ENCODE measurements around the gene OR52K2. TPM values are rescaled to one million over a fixed set of nuclear protein-coding genes. Genes with fewer than 3 reads are reported as not detected.

The OR52K2 gene
- total RNA-seq, 4 donors from 2014 or later = not detected

DNA sequence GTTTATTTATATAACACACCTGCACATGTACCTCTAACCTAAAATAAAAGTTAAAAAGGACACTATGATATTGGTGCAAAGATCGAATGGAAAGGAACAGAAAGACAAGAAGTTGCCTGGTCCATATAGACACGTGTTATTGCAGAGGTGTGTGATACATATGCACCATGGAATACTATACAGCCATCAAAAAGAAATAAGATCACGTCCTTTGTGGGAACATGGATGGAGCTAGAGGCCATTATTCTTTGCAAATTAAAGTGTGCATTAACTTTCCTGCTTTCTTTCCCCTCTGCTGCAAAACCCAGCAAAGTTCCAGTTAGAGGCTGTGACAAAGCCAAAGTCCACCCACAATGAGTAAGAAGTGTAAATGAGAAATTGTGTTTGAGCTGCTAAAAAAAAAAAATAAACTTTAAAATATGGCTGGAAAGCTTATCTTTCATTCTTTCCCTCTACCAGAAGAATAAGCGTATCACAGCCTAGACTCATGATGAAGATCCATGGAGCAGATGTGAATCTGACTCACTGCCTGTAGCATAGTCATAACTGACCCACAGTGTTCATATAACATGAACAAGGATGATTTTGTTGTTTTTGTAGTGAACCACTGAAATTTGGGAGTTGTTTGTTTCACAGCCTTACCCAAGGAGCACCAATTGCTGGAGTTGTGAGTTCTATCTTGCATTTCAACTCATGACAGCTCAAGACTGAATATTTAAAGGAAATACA is 42.9 kb downstream of the OR52K2 start:
- WGBS, 2 donors (ENCODE audit: low coverage in 1 of 2) = 79 to 84% methylated on average over 3 to 4 of the region's 4 CpGs
- in situ Hi-C loops (cut with MboI; ENCODE audit: low pct_ligation_motif_present in 1 of 4, low pct_unique_long_range_greater_than_20kb in 1 of 4, low sequenced_read_pairs in 3 of 4) = loop anchor here in 3 of 4 donors (5.0 to 10.0 kb wide), 3 partner anchors 297 to 307 kb away; no protein-coding TSS in a partner anchor
- no peaks in the 10 kb centered on the region for H3K36me3 ChIP-seq
- no peak for DNase-seq
- H3K9me3 ChIP-seq = no peaks in the 10 kb centered on the region
- H3K27me3 ChIP-seq = peaks cover 19% of the 10 kb centered on the region
- no peak overlapping the region for H3K27ac ChIP-seq
- H3K4me1 ChIP-seq = peaks cover 0 to 5% (median 1%) of the 10 kb centered on the region in 4 donors
- no peak overlapping the region for H3K4me3 ChIP-seq
- intact Hi-C loops (cut with DNase I; ENCODE audit: low total_unique reads) = loop anchor here (2.0 kb wide), 1 partner anchor 305 kb away; no protein-coding TSS in a partner anchor
- TF ChIP-seq POLR2A (IDR thresholded peaks at IDR 0.05) (no peak), EP300 (IDR thresholded peaks at IDR 0.05; ENCODE audit: low read depth) (no peak), POLR2AphosphoS5 (IDR thresholded peaks at IDR 0.05) (no peak)
- TF ChIP-seq, protein P1, sequence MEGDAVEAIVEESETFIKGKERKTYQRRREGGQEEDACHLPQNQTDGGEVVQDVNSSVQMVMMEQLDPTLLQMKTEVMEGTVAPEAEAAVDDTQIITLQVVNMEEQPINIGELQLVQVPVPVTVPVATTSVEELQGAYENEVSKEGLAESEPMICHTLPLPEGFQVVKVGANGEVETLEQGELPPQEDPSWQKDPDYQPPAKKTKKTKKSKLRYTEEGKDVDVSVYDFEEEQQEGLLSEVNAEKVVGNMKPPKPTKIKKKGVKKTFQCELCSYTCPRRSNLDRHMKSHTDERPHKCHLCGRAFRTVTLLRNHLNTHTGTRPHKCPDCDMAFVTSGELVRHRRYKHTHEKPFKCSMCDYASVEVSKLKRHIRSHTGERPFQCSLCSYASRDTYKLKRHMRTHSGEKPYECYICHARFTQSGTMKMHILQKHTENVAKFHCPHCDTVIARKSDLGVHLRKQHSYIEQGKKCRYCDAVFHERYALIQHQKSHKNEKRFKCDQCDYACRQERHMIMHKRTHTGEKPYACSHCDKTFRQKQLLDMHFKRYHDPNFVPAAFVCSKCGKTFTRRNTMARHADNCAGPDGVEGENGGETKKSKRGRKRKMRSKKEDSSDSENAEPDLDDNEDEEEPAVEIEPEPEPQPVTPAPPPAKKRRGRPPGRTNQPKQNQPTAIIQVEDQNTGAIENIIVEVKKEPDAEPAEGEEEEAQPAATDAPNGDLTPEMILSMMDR (IDR thresholded peaks at IDR 0.05) = no peak

- H3K27me3 ChIP-seq = peaks cover 23% of the 10 kb centered on the region
- peaks cover 0 to 5% (median 1%) of the 10 kb centered on the region in 4 donors for H3K4me1 ChIP-seq
- no peaks in the 10 kb centered on the region for H3K36me3 ChIP-seq
- no peaks in the 10 kb centered on the region for H3K9me3 ChIP-seq
- in situ Hi-C loops (cut with MboI; ENCODE audit: low pct_ligation_motif_present in 1 of 4, low pct_unique_long_range_greater_than_20kb in 1 of 4, low sequenced_read_pairs in 3 of 4) = loop anchor here in 3 of 4 donors (5.0 to 10.0 kb wide), 3 partner anchors 299 to 309 kb away; no protein-coding TSS in a partner anchor
- no peak overlapping the region for H3K4me3 ChIP-seq
- no peak for TF ChIP-seq POLR2AphosphoS5 (IDR thresholded peaks at IDR 0.05)
- TF ChIP-seq, protein P1 (IDR thresholded peaks at IDR 0.05) = peak in 1 of 5 experiments; percentile 39
- intact Hi-C loops (cut with DNase I; ENCODE audit: low total_unique reads) = loop anchor here (2.0 kb wide), 1 partner anchor 307 kb away; no protein-coding TSS in a partner anchor
- no peak overlapping the region for H3K27ac ChIP-seq
- 30 to 35% methylated on average over 3 to 5 of the region's 5 CpGs for WGBS, 2 donors (ENCODE audit: low coverage in 1 of 2)
- DNase-seq = no peak
Observed at GRCh38 chr11:4493480-4493818, 44.4 kb downstream of the OR52K2 start.

GRCh38 chr11:4495487-4495886 is 46.4 kb downstream of the OR52K2 start:
- TF ChIP-seq POLR2AphosphoS5 (IDR thresholded peaks at IDR 0.05) = no peak
- no peak for TF ChIP-seq POLR2A (IDR thresholded peaks at IDR 0.05)
- TF ChIP-seq, protein P1 (IDR thresholded peaks at IDR 0.05) = no peak
- no peak for TF ChIP-seq EP300 (IDR thresholded peaks at IDR 0.05; ENCODE audit: low read depth)
- H3K27me3 ChIP-seq = peaks cover 23% of the 10 kb centered on the region
- no peaks in the 10 kb centered on the region for H3K9me3 ChIP-seq
- H3K36me3 ChIP-seq = no peaks in the 10 kb centered on the region
- peaks cover 0 to 5% (median 1%) of the 10 kb centered on the region in 4 donors for H3K4me1 ChIP-seq
- in situ Hi-C loops (cut with MboI; ENCODE audit: low pct_ligation_motif_present in 1 of 4, low pct_unique_long_range_greater_than_20kb in 1 of 4, low sequenced_read_pairs in 3 of 4) (loop anchor here in 2 of 4 donors (10.0 kb wide), 2 partner anchors 301 to 311 kb away; no protein-coding TSS in a partner anchor), intact Hi-C loops (cut with DNase I; ENCODE audit: low total_unique reads) (no loop called here)
- WGBS, 2 donors (ENCODE audit: low coverage in 1 of 2) = 44 to 48% methylated on average over 3 to 7 of the region's 7 CpGs
- H3K4me3 ChIP-seq = no peak overlapping the region
- DNase-seq = no peak
- H3K27ac ChIP-seq = no peak overlapping the region

- H3K36me3 ChIP-seq = no peaks in the 10 kb centered on the region
- in situ Hi-C loops (cut with MboI; ENCODE audit: low pct_ligation_motif_present in 1 of 4, low pct_unique_long_range_greater_than_20kb in 1 of 4, low sequenced_read_pairs in 3 of 4) = loop anchor here in 2 of 4 donors (10.0 kb wide), 2 partner anchors 301 to 311 kb away; no protein-coding TSS in a partner anchor
- TF ChIP-seq, protein P1 (IDR thresholded peaks at IDR 0.05) = no peak
- TF ChIP-seq EP300 (IDR thresholded peaks at IDR 0.05; ENCODE audit: low read depth) = no peak
- no peak for TF ChIP-seq POLR2AphosphoS5 (IDR thresholded peaks at IDR 0.05)
- H3K27me3 ChIP-seq = peaks cover 23% of the 10 kb centered on the region
- 54 to 57% methylated on average over 5 to 6 of the region's 6 CpGs for WGBS, 2 donors (ENCODE audit: low coverage in 1 of 2)
- H3K27ac ChIP-seq = no peak overlapping the region
- no peak overlapping the region for H3K4me3 ChIP-seq
- peaks cover 0 to 5% (median 1%) of the 10 kb centered on the region in 4 donors for H3K4me1 ChIP-seq
- no peak for DNase-seq
- H3K9me3 ChIP-seq = no peaks in the 10 kb centered on the region
- intact Hi-C loops (cut with DNase I; ENCODE audit: low total_unique reads) = no loop called here
Observed at GRCh38 chr11:4495986-4496385, 46.9 kb downstream of the OR52K2 start.

Measured in transverse colon (tissue), 4 donors.